Right lobe of liver (tissue), 4 donors: ENCODE results near the gene SLC22A1.

Experiments
- POLR2A ChIP-seq: fragments of 450-650 bp; IDR thresholded peaks from one replicate; pipeline ENCODE4 v1.6.1; 2017; ENCODE audit warnings: antibody characterized with exemption, mild to moderate bottlenecking
- TF ChIP-seq, protein P1 (sequence below), 4 donors: fragments of 200-600 bp in 3 of 4; fragments of 450-650 bp in 1 of 4; IDR thresholded peaks; one replicate each; pipeline versions ENCODE4 v1.5.1 to v1.8.0; 2016 to 2022; ENCODE audit warnings: antibody characterized with exemption in 4 of 4, mild to moderate bottlenecking in 2 of 4
- donor health status: DM: no; HTN: no; CAD: no.
- donor health status: DM: no; HTN: no; CAD: no.
- donor health status: DM: no; HTN: yes; CAD: no.

DNA sequence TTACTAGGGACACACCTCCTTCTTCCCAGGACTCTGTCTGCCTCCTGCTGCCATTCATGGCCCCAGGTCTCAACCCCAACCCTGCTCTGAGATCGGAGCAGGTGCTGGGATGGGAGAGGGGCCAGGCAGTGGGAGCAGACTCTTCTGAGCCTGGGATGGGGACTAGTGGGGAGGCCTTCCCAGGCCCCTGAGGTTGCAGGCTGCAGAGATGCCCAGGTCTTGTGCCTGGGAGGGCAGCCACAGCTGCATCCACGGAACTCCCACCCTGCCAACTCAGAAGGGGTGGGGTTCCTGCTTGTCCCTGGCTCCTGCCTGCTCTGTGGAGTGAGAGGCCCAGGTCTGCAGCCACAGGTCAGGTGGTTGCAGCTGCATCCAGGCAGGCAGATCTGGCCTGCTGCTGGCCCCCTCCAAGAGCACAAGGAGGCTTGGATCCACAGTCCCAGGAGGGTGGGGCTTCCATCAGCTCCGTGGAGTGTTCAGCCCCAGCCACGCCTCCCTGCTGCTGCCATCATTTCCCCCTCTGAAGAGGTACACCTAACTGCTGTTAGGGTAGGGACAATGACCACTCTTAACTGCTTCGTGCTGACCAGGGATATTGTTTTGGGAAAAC is 2.9 kb upstream of the SLC22A1 start:
- TF ChIP-seq, protein P1, sequence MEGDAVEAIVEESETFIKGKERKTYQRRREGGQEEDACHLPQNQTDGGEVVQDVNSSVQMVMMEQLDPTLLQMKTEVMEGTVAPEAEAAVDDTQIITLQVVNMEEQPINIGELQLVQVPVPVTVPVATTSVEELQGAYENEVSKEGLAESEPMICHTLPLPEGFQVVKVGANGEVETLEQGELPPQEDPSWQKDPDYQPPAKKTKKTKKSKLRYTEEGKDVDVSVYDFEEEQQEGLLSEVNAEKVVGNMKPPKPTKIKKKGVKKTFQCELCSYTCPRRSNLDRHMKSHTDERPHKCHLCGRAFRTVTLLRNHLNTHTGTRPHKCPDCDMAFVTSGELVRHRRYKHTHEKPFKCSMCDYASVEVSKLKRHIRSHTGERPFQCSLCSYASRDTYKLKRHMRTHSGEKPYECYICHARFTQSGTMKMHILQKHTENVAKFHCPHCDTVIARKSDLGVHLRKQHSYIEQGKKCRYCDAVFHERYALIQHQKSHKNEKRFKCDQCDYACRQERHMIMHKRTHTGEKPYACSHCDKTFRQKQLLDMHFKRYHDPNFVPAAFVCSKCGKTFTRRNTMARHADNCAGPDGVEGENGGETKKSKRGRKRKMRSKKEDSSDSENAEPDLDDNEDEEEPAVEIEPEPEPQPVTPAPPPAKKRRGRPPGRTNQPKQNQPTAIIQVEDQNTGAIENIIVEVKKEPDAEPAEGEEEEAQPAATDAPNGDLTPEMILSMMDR (IDR thresholded peaks at IDR 0.05) = no peak
- TF ChIP-seq POLR2A = no peak
